Measurements from ENCODE around the gene ZNF565. TPM values are rescaled to one million over a fixed set of nuclear protein-coding genes. Genes with fewer than 3 reads are reported as not detected.

The ZNF565 gene
- total and polyA plus RNA-seq, 10 of the 15 experiments (the other 5 are each of a cell fraction or from before 2014, with no cell fraction given): 0.72 to 2.2 (median 1.8) TPM

- TF ChIP-seq ETV6 (conservative IDR thresholded peaks at IDR 0.05 in 1 of 2, IDR thresholded peaks at IDR 0.05 in 1 of 2; ENCODE audit: borderline replicate concordance in 1 of 2, low read depth in 1 of 2): no peak
Measured at GRCh38 chr19:36172852-36173251, 41.6 kb downstream of the ZNF565 start (continued).

GRCh38 chr19:36169084-36169760 lies 45.2 kb downstream of the ZNF565 start:
- BruUV-seq (replicated peaks): TSS peak; percentile 57
- intact Hi-C loops (cut with micrococcal nuclease; ENCODE audit: unreplicated experiment): no loop called here

GRCh38 chr19:36163813-36164212 lies 50.7 kb downstream of the ZNF565 start:
- Histone ChIP-seq H3K27me3 (replicated peaks in 1 of 2; ENCODE audit: control insufficient read depth in 2 of 2, insufficient read depth in 2 of 2, low read length in 1 of 2) (no peaks in the 10 kb centered on the region), H3K36me3 (ENCODE audit: control insufficient read depth in 2 of 2, insufficient read depth in 2 of 2, low read length in 1 of 2) (no peaks in the 10 kb centered on the region; a peak in 1 of 4 replicates), H3K4me2 (ENCODE audit: control insufficient read depth, insufficient read depth) (no peak overlapping the region), H2AFZ (ENCODE audit: control insufficient read depth, low read depth, low read length) (no peak overlapping the region), H4K20me1 (ENCODE audit: control insufficient read depth, insufficient read depth) (no peaks in the 10 kb centered on the region), H3K4me3 (no peak overlapping the region), H3K9ac (ENCODE audit: control insufficient read depth, insufficient read depth, low read length) (no peak overlapping the region), H3K79me2 (ENCODE audit: control insufficient read depth, insufficient read depth, low read length) (no peaks in the 10 kb centered on the region), H3K4me1 (ENCODE audit: control insufficient read depth, insufficient read depth, low read length) (no peaks in the 10 kb centered on the region), H3K27ac (ENCODE audit: control insufficient read depth, insufficient read depth) (no peak overlapping the region), H3K9me3 (replicated peaks; ENCODE audit: control insufficient read depth, insufficient read depth, low read length) (no peaks in the 10 kb centered on the region)
- no peak for FAIRE-seq
- POLR2A ChIA-PET: no interaction called here
- CTCF ChIA-PET: interaction anchor here (0.8 to 0.9 kb wide), 2 partner anchors 9 to 10 kb away, joined by 3 read pairs; no protein-coding TSS in a partner anchor
- intact Hi-C loops (cut with micrococcal nuclease; ENCODE audit: unreplicated experiment) (no loop called here), in situ Hi-C loops (cut with MboI) (no loop called here)
- 95% methylated on average over 12 of the region's 12 CpGs for WGBS (ENCODE audit: insufficient coverage, insufficient replicate concordance, low lambda C conversion rate, missing lambda C conversion rate)
- RAD21 ChIA-PET (ENCODE audit: unreplicated experiment): no interaction called here
- TF ChIP-seq ZNF207 (IDR thresholded peaks at IDR 0.05; ENCODE audit: borderline replicate concordance) (no peak), CREB1 (IDR thresholded peaks at IDR 0.05; ENCODE audit: low read depth) (no peak), TCF3 (IDR thresholded peaks at IDR 0.05; ENCODE audit: borderline replicate concordance, insufficient read depth, low read depth, low read length) (no peak), MTA3 (IDR thresholded peaks at IDR 0.05; ENCODE audit: borderline replicate concordance, low read length) (no peak), ETV6 (conservative IDR thresholded peaks at IDR 0.05 in 1 of 2, IDR thresholded peaks at IDR 0.05 in 1 of 2; ENCODE audit: borderline replicate concordance in 1 of 2, low read depth in 1 of 2) (no peak), RB1 (IDR thresholded peaks at IDR 0.05; ENCODE audit: borderline replicate concordance) (no peak), HDAC6 (IDR thresholded peaks at IDR 0.05; ENCODE audit: unreplicated experiment) (no peak), GATAD2B (conservative IDR thresholded peaks at IDR 0.05; ENCODE audit: low read depth) (no peak)
- SMC1A ChIA-PET (ENCODE audit: uncharacterized antibody, unreplicated experiment): no interaction called here
- BruUV-seq (replicated peaks): no TSS peak
- ATAC-seq: no peak
- no peak for DNase-seq (ENCODE audit: low read depth, low spot score)

More at GRCh38 chr19:36169084-36169760, 45.2 kb downstream of the ZNF565 start:
- Histone ChIP-seq H3K4me2 (ENCODE audit: control insufficient read depth, insufficient read depth) (no peak overlapping the region), H3K36me3 (ENCODE audit: control insufficient read depth in 2 of 2, insufficient read depth in 2 of 2, low read length in 1 of 2) (no peaks in the 10 kb centered on the region), H3K9me3 (replicated peaks; ENCODE audit: control insufficient read depth, insufficient read depth, low read length) (no peaks in the 10 kb centered on the region), H3K27me3 (replicated peaks in 1 of 2; ENCODE audit: control insufficient read depth in 2 of 2, insufficient read depth in 2 of 2, low read length in 1 of 2) (no peaks in the 10 kb centered on the region), H4K20me1 (ENCODE audit: control insufficient read depth, insufficient read depth) (no peaks in the 10 kb centered on the region), H2AFZ (ENCODE audit: control insufficient read depth, low read depth, low read length) (no peak overlapping the region), H3K27ac (ENCODE audit: control insufficient read depth, insufficient read depth) (no peak overlapping the region), H3K4me1 (ENCODE audit: control insufficient read depth, insufficient read depth, low read length) (no peaks in the 10 kb centered on the region), H3K9ac (ENCODE audit: control insufficient read depth, insufficient read depth, low read length) (no peak overlapping the region), H3K4me3 (no peak overlapping the region), H3K79me2 (ENCODE audit: control insufficient read depth, insufficient read depth, low read length) (no peaks in the 10 kb centered on the region)
- in situ Hi-C loops (cut with MboI): no loop called here
- RAD21 ChIA-PET (ENCODE audit: unreplicated experiment): interaction anchor here (0.9 to 5.0 kb wide), 5 partner anchors 40 to 238 kb away, joined by 3 to 69 read pairs (median 4); partner anchors contain the start of genes POLR2I and TBCB
- WGBS (ENCODE audit: insufficient coverage, insufficient replicate concordance, low lambda C conversion rate, missing lambda C conversion rate): 91% methylated on average over 9 of the region's 9 CpGs
- POLR2A ChIA-PET: interaction anchor here (1.0 kb wide), 1 partner anchor 41 kb away, joined by 7 read pairs; no protein-coding TSS in a partner anchor
- ATAC-seq: no peak
- no peak for TF ChIP-seq RELA (IDR thresholded peaks at IDR 0.05; ENCODE audit: borderline replicate concordance, partially characterized antibody)
- no peak for FAIRE-seq
- CTCF ChIA-PET: interaction anchor here (0.8 to 5.4 kb wide), 12 partner anchors 8 to 223 kb away, joined by 3 to 76 read pairs (median 4); partner anchors contain the start of gene POLR2I
- no peak for DNase-seq (ENCODE audit: low read depth, low spot score)
- SMC1A ChIA-PET (ENCODE audit: uncharacterized antibody, unreplicated experiment): interaction anchor here (0.8 to 3.5 kb wide), 5 partner anchors 41 to 275 kb away, joined by 3 to 38 read pairs (median 3); partner anchors contain the start of gene THAP8
